ENCODE measurements around the gene ACP6. TPM values are rescaled to one million over a fixed set of nuclear protein-coding genes. Genes with fewer than 3 reads are reported as not detected.

Gene ACP6
- total RNA-seq, 1 donor from 2014 or later: 27.6 TPM

DNA sequence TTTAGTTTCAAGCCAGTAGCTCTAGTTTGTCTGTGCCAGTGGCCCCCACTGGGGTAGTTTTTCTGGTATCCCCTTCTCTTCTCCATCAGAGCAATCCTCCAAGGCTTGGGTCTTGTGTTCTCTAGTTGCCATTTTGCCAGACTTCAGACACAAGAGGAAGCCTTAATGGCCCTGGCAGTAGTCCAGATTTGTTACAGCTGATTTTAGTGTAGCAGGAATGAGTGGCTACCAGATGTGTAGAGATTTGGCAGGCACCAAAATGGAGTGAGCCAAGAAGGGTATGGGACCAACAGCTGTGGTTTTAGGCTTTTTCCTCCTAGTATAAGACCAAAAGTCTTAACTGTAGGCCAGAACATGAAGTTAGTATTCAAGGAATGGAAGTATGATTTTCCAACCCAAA, 56.8 kb downstream of the ACP6 start:
- no peak overlapping the region for H3K27ac ChIP-seq
- no peak for TF ChIP-seq CTCF (IDR thresholded peaks at IDR 0.05)
- no peak for TF ChIP-seq EZH2 (IDR thresholded peaks at IDR 0.05)
- no peak for TF ChIP-seq EZH2phosphoT487 (IDR thresholded peaks at IDR 0.05)
- no peaks in the 10 kb centered on the region for H3K4me1 Mint-ChIP-seq
- peaks cover 54% of the 10 kb centered on the region for H3K36me3 Mint-ChIP-seq
- no peaks in the 10 kb centered on the region for H3K9me3 Mint-ChIP-seq
- H4K20me1 ChIP-seq (ENCODE audit: low read depth): peaks cover 37% of the 10 kb centered on the region
- no peak overlapping the region for H3K27ac Mint-ChIP-seq
- H3K27me3 ChIP-seq: no peaks in the 10 kb centered on the region
- H3K9me3 ChIP-seq (ENCODE audit: low read depth): no peaks in the 10 kb centered on the region
- no peak overlapping the region for H3K4me3 Mint-ChIP-seq
- H2AFZ ChIP-seq (replicated peaks): no peak overlapping the region
- H3F3A ChIP-seq (ENCODE audit: low read depth): peaks cover 9% of the 10 kb centered on the region
- H3K4me2 ChIP-seq: no peak overlapping the region
- no peak for DNase-seq (ENCODE audit: low spot score)
- H3K4me3 ChIP-seq: no peak overlapping the region
- H3K36me3 ChIP-seq: peaks cover 31% of the 10 kb centered on the region
- no peak overlapping the region for H3K9ac ChIP-seq
- peaks cover 2% of the 10 kb centered on the region for H3K27me3 Mint-ChIP-seq (ENCODE audit: insufficient read depth, low read depth)
- H3K4me1 ChIP-seq: no peaks in the 10 kb centered on the region
- peaks cover 10% of the 10 kb centered on the region for H3K79me2 ChIP-seq (ENCODE audit: low read depth)

- DNase-seq (ENCODE audit: low spot score): no peak
- H3K27ac Mint-ChIP-seq: no peak overlapping the region
Observed at GRCh38 chr1:147612366-147612765, 58.0 kb downstream of the ACP6 start.

GRCh38 chr1:147611586-147611985, 58.7 kb downstream of the ACP6 start:
- no peak overlapping the region for H2AFZ ChIP-seq (replicated peaks)
- Mint-ChIP-seq H3K9me3 (no peaks in the 10 kb centered on the region), H3K4me1 (peaks cover 4% of the 10 kb centered on the region), H3K27ac (no peak overlapping the region), H3K36me3 (peaks cover 55% of the 10 kb centered on the region), H3K4me3 (no peak overlapping the region), H3K27me3 (ENCODE audit: insufficient read depth, low read depth) (peaks cover 2% of the 10 kb centered on the region)
- no peaks in the 10 kb centered on the region for H3K4me1 ChIP-seq
- TF ChIP-seq EZH2phosphoT487 (IDR thresholded peaks at IDR 0.05): no peak
- no peak for TF ChIP-seq CTCF (IDR thresholded peaks at IDR 0.05)
- TF ChIP-seq EZH2 (IDR thresholded peaks at IDR 0.05): no peak
- no peak overlapping the region for H3K9ac ChIP-seq
- H3K27ac ChIP-seq: no peak overlapping the region
- no peaks in the 10 kb centered on the region for H3K9me3 ChIP-seq (ENCODE audit: low read depth)
- no peak overlapping the region for H3K4me3 ChIP-seq
- H3K27me3 ChIP-seq: no peaks in the 10 kb centered on the region
- peaks cover 30% of the 10 kb centered on the region for H3K36me3 ChIP-seq
- peaks cover 9% of the 10 kb centered on the region for H3F3A ChIP-seq (ENCODE audit: low read depth)
- peaks cover 25% of the 10 kb centered on the region for H3K79me2 ChIP-seq (ENCODE audit: low read depth)
- H3K4me2 ChIP-seq: no peak overlapping the region
- H4K20me1 ChIP-seq (ENCODE audit: low read depth): peaks cover 50% of the 10 kb centered on the region
- DNase-seq (ENCODE audit: low spot score): peak; percentile 13

More at GRCh38 chr1:147612366-147612765, 58.0 kb downstream of the ACP6 start:
- Mint-ChIP-seq H3K9me3 (no peaks in the 10 kb centered on the region), H3K4me3 (no peak overlapping the region), H3K4me1 (peaks cover 4% of the 10 kb centered on the region), H3K36me3 (peaks cover 56% of the 10 kb centered on the region), H3K27me3 (ENCODE audit: insufficient read depth, low read depth) (peaks cover 2% of the 10 kb centered on the region)
- no peak overlapping the region for H3K9ac ChIP-seq
- no peaks in the 10 kb centered on the region for H3K27me3 ChIP-seq
- H3K9me3 ChIP-seq (ENCODE audit: low read depth): no peaks in the 10 kb centered on the region
- TF ChIP-seq CTCF (IDR thresholded peaks at IDR 0.05) (no peak), EZH2 (IDR thresholded peaks at IDR 0.05) (no peak), EZH2phosphoT487 (IDR thresholded peaks at IDR 0.05) (no peak)
- peaks cover 9% of the 10 kb centered on the region for H3F3A ChIP-seq (ENCODE audit: low read depth)
- peaks cover 44% of the 10 kb centered on the region for H4K20me1 ChIP-seq (ENCODE audit: low read depth)
- no peak overlapping the region for H3K4me3 ChIP-seq
- no peak overlapping the region for H3K4me2 ChIP-seq
- no peak overlapping the region for H2AFZ ChIP-seq (replicated peaks)
- peaks cover 30% of the 10 kb centered on the region for H3K36me3 ChIP-seq
- H3K4me1 ChIP-seq: no peaks in the 10 kb centered on the region
- H3K27ac ChIP-seq: no peak overlapping the region
- peaks cover 17% of the 10 kb centered on the region for H3K79me2 ChIP-seq (ENCODE audit: low read depth)
